Dermis lymphatic vessel endothelial cell (primary cell): ENCODE results near the gene TMA16. TPM values are rescaled to one million over a fixed set of nuclear protein-coding genes. Genes with fewer than 3 reads are reported as not detected.

ENCODE experiments used
- total RNA-seq: library from RNA; depleted of rRNA; stranded (reverse); fragments of >200 nt; gene quantifications from 2 replicates; pipeline ENCODE4 v1.2.1, GENCODE V29; 2014

Gene TMA16
- 15.9 and 28.4 TPM in 2 replicates for total RNA-seq

DNA sequence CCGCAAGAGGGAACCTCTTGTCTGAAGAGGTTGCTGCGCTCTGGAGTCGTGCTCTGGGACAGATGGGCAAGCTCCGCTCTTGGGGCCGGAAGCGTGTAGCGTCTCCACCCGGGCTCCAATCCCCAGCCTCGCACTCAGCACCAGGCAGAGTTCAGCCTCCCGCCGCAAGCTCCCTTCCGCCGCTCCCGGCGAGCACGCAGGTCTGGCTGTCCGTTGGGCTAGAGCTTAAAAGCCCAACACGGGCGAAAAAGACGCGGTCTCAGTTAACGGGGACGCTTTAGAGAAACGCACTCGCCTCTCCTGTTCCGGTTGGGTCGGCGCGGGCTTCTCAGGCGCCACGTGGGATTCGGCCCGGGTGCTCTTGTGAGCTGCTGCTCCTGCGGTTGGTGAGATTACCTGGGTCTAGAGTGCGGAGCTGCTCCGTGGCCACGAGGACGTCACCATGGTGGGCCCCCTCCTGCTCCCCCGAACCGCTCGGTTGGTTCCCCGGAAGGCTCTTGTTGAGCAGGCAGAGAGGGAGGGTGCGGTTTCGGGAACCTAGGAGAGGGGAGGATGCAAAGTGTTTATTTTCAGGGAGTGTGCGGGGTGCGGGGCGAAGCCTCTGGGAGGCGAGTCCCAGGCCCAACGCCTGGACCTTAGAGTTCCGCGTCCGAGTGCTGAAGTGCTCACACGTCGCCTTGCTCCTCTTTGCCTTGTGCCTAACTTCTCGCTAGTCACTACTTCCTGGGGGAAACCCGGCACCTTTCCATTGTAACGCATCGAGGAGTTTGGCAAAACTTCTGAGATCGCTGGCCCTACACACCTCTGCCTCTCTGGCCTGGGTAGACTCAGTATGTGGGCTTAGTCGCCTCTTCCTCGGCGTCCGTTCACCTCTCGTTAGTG is at the start of gene TMA16:
Gene TMA16, plus strand, starts transcription at position 331 of the 882 bp plus-strand sequence. Its CDS starts 112 bp downstream, at position 443.

DNA sequence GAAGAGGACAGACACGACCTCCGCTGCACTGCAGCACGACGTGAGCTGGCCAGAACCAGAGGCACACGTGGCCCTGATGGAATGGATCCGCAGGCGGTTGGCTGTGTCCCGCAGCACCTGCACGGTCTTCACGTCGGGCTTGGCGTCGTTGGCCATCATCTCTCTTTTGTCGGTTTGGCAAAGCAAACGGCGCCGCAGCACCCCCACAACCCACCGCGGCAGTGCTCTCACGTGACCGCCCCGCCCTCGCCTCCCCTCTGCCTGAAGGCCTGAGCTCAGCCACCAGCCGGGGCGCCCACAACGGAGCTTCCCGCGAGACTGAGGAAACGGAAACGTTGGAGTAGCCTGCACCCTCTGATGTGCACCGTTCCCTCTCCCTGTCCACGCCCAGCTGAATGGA is 20.9 kb upstream of the TMA16 start, which contains the start of gene TKTL2:
Gene TKTL2, minus strand, starts transcription at position 179 of the 400 bp plus-strand sequence. Its CDS starts 20 bp downstream, at position 159.

Other genes with a start within 250 kb of the TMA16 start
- gene NPY1R, start 162.1 kb upstream of the TMA16 start, total RNA-seq = under 0.01 and 0.09 TPM in 2 replicates
- not detected in 2 replicates for gene NPY5R, start 150.8 kb upstream of the TMA16 start, total RNA-seq
- not detected in 2 replicates for gene TKTL2, start 20.9 kb upstream of the TMA16 start, total RNA-seq